ENCODE results near the gene SUFU.

SUFU gene

DNA sequence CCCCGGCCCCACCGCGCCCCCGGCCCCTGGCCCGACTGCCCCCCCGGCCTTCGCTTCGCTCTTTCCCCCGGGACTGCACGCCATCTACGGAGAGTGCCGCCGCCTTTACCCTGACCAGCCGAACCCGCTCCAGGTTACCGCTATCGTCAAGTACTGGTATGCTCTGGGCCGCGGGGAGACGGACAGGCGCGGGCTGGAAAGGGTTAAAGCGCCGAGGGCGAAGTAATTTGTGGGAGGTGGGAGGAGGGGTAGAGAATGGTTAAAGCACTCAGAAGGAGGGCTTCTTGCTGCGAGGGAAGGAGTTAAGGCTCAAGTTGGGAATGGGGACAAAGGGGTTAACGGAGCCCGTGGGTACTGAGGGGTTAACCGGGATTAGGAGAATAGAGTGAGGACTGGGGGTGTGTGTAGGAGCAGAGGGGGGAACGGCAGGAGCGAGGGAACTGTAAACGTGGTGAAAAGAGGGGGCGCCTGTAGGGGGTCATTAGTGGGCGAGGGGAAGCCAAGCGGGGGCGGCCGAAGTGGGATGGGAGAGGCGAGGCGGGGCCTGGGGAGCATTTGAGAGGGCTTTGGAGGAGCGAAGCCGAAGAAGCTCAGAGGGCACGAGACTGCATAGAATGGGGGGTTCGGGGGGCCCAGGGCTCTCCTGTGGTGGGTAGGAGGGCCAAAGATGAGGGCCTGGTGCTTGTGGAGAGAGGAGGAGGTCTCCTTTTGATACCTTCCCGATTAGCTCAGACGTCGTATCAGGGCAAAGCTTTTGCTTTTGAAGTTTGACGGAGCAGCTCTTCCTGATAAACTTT is 605 bp downstream of the SUFU start:
- peak overlapping the region; percentile 83 for H3K4me3 ChIP-seq (ENCODE audit: low read depth, low read length)
- no peak for DNase-seq (ENCODE audit: low read depth)
- TF ChIP-seq, protein P1, sequence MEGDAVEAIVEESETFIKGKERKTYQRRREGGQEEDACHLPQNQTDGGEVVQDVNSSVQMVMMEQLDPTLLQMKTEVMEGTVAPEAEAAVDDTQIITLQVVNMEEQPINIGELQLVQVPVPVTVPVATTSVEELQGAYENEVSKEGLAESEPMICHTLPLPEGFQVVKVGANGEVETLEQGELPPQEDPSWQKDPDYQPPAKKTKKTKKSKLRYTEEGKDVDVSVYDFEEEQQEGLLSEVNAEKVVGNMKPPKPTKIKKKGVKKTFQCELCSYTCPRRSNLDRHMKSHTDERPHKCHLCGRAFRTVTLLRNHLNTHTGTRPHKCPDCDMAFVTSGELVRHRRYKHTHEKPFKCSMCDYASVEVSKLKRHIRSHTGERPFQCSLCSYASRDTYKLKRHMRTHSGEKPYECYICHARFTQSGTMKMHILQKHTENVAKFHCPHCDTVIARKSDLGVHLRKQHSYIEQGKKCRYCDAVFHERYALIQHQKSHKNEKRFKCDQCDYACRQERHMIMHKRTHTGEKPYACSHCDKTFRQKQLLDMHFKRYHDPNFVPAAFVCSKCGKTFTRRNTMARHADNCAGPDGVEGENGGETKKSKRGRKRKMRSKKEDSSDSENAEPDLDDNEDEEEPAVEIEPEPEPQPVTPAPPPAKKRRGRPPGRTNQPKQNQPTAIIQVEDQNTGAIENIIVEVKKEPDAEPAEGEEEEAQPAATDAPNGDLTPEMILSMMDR (IDR thresholded peaks at IDR 0.05; ENCODE audit: control insufficient read depth, extremely low read depth, insufficient read depth) = no peak

DNA sequence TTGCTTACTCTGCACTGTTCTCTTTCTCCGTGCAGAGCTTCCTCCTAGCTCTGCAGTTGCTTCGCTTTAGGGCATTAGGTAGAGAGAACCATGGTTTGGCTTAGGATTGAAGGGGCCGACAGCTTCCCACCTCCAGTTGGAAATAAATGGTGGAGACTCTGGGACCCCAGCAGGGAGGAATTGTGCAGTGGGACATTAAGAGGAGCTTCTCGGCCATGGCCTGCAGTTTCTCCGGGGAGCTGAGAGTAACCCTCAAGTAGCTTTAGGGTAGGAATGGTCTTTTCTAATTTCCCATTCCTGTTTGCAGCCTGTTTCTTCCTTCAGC is 1.2 kb downstream of the SUFU start:
- TF ChIP-seq, protein P1 (IDR thresholded peaks at IDR 0.05; ENCODE audit: control insufficient read depth, extremely low read depth, insufficient read depth) = no peak
- DNase-seq (ENCODE audit: low read depth) = no peak
- peak overlapping the region; percentile 83 for H3K4me3 ChIP-seq (ENCODE audit: low read depth, low read length)

DNA sequence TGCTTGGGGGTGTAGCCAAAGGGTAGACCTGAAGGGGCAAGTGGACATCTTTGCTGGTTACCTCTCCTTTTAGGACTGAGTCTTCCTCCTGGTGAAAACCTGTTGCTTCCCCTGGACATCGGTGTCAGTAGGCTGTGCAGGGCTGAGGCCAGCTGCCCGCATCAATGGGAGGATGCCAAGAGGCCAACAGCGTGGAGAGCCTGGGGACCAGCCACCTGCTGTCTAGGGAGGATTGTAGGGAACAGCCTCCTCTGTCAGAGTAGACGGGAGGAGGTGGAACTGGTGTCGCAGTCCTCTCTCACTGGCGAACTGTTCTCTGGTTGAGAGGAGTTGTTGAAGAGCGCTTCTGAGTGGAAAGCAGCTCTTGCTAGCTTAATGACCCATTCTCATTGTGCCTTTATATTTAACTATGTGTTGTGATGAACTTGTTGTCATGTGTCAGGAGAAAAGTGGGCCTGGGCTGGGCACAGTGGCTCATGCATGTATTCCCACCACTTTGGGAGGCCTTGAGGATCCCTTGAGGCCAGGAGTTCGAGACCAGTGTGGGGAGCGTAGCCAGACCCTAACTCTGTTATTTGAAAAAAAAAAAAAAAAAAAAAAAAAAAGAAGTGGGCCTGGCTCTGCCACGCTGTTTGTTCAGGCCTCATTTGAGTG is 1.8 kb downstream of the SUFU start:
- TF ChIP-seq, protein P1 (IDR thresholded peaks at IDR 0.05; ENCODE audit: control insufficient read depth, extremely low read depth, insufficient read depth) = no peak
- DNase-seq (ENCODE audit: low read depth) = no peak
- H3K4me3 ChIP-seq (ENCODE audit: low read depth, low read length) = peak overlapping the region; percentile 83; the same call in 1 of the 2 replicates

DNA sequence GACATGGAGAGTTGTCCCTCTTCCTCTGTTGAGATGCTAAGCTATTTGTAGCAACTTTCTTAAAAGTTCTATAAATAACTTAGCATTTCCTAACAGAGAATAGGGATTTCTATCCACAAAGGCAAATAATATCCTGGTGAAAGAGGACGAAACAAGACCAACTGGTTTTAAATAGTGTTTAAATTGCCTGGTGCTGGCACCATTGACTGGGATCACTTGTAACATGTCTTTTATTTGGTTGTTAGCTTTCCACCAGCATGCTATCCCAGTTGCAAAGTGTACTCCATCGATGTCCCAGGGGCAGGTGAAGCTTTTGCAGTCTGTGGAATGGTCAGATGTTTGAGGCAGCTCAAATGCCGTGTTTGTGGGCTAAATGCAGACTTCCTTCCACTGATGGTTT is 3.7 kb downstream of the SUFU start:
- DNase-seq (ENCODE audit: low read depth) = peak; percentile 86

DNA sequence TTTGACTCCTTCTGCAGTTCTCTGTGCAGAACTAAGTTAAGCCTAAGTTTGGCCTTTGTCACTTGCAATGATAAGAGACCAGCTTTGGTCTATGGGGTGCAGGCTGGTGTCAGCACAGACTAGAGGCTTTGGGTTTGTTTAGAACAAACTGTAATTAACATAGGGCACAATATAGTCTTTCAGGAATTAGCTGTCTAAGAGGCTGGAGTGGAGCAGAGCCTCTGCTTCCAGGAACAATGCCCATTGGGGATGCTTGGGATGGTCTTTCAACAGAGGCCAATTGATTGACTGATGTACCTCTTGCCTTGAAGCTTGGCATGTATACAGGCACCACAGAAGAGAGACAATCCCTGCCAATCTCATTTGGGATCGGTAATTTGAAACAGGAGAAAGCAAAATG is 4.7 kb downstream of the SUFU start:
- H3K4me3 ChIP-seq (ENCODE audit: low read depth, low read length) = no peak overlapping the region
- DNase-seq (ENCODE audit: low read depth) = no peak
- TF ChIP-seq, protein P1 (IDR thresholded peaks at IDR 0.05; ENCODE audit: control insufficient read depth, extremely low read depth, insufficient read depth) = no peak

More for the DNA sequence above, 3.7 kb downstream of the SUFU start:
- H3K4me3 ChIP-seq (ENCODE audit: low read depth, low read length) = peak overlapping the region; percentile 43
- TF ChIP-seq, protein P1 (IDR thresholded peaks at IDR 0.05; ENCODE audit: control insufficient read depth, extremely low read depth, insufficient read depth) = no peak

DNA sequence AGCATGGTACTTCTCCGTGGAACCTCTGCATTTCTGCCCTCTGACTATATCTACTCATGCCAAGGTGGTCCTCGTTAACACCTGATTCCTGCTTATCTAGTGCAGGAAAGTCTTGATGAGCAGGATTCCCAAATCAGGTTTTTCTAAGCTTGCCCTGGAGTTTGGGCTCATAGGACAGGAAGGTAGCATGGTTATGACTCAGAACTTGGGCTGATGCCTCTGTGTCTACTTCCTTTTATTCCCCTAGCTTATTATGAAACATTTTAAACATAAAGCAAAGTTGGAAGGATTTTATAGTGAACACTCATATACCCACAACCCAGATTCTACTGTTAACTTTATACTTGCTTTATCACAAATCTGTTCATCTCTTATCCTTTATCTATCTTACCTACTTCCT is 5.6 kb downstream of the SUFU start:
- TF ChIP-seq, protein P1 (IDR thresholded peaks at IDR 0.05; ENCODE audit: control insufficient read depth, extremely low read depth, insufficient read depth) = no peak
- no peak overlapping the region for H3K4me3 ChIP-seq (ENCODE audit: low read depth, low read length)
- peak; percentile 60 for DNase-seq (ENCODE audit: low read depth)

Measured in LNCaP clone FGC (cell line).